ENCODE results near the gene ITM2C. TPM values are rescaled to one million over a fixed set of nuclear protein-coding genes. Genes with fewer than 3 reads are reported as not detected.
A peak's percentile ranks its signal among the peaks of the same experiment; 100 is the strongest.

Gene ITM2C
- polyA plus RNA-seq, 3 donors, result 1.4 to 3.2 (median 2.9) TPM

- H3K27me3 Mint-ChIP-seq (ENCODE audit: low read depth in 3 of 3), result peaks cover 0 to 5% (median 2%) of the 10 kb centered on the region in 3 donors
- Histone ChIP-seq H3K9ac (ENCODE audit: insufficient read depth, low read length, poor library complexity, severe bottlenecking) (no peak overlapping the region), H4K20me1 (ENCODE audit: insufficient read depth, low read length) (no peaks in the 10 kb centered on the region), H3K36me3 (replicated peaks in 1 of 2; ENCODE audit: control insufficient read depth in 1 of 2, insufficient read depth in 2 of 2, low read length in 2 of 2) (no peaks in the 10 kb centered on the region), H3K4me3 (replicated peaks in 1 of 3; ENCODE audit: low read depth in 2 of 3, low read length in 3 of 3) (no peak overlapping the region), H2AFZ (ENCODE audit: insufficient read depth, low read depth, low read length, poor library complexity, severe bottlenecking) (no peak overlapping the region), H3K4me2 (replicated peaks; ENCODE audit: extremely low read depth, low read length, poor library complexity, severe bottlenecking) (no peak overlapping the region), H3K9me3 (replicated peaks in 1 of 2; ENCODE audit: control insufficient read depth in 1 of 2, insufficient read depth in 1 of 2, low read length in 2 of 2) (peaks cover 0 to 8% of the 10 kb centered on the region in 2 donors), H3K4me1 (ENCODE audit: control insufficient read depth in 1 of 2, insufficient read depth in 2 of 2, low read length in 2 of 2) (peaks cover 23 to 26% of the 10 kb centered on the region in 2 donors), H3K27me3 (ENCODE audit: control insufficient read depth in 2 of 2, insufficient read depth in 2 of 2, low read length in 2 of 2) (no peaks in the 10 kb centered on the region), H3K27ac (ENCODE audit: low read depth in 1 of 2, low read length in 2 of 2) (no peak overlapping the region), H3K79me2 (ENCODE audit: insufficient read depth, low read length) (no peaks in the 10 kb centered on the region)
- H3K36me3 Mint-ChIP-seq, result no peaks in the 10 kb centered on the region
- TF ChIP-seq CTCF (IDR thresholded peaks at IDR 0.05), result no peak
- H3K27ac Mint-ChIP-seq, result no peak overlapping the region
- peaks cover 31% of the 10 kb centered on the region for H3K4me1 Mint-ChIP-seq
- 4% methylated on average over 3 of the region's 6 CpGs for WGBS (ENCODE audit: insufficient coverage)
- peaks cover 4 to 13% (median 9%) of the 10 kb centered on the region in 7 donors for H3K9me3 Mint-ChIP-seq
- no peak for DNase-seq
- intact Hi-C loops (cut with micrococcal nuclease), result no loop called here
- H3K4me3 Mint-ChIP-seq, result no peak overlapping the region
Measured at GRCh38 chr2:230893338-230893737, 28.6 kb downstream of the ITM2C start.

- WGBS (ENCODE audit: insufficient coverage), result 43% methylated on average over 14 of the region's 19 CpGs
- H3K27me3 ChIP-seq (ENCODE audit: control insufficient read depth in 2 of 2, insufficient read depth in 2 of 2, low read length in 2 of 2), result no peaks in the 10 kb centered on the region
- H3K9ac ChIP-seq (ENCODE audit: insufficient read depth, low read length, poor library complexity, severe bottlenecking), result no peak overlapping the region
- H3K79me2 ChIP-seq (ENCODE audit: insufficient read depth, low read length), result no peaks in the 10 kb centered on the region
- no peaks in the 10 kb centered on the region for H3K36me3 ChIP-seq (replicated peaks in 1 of 2; ENCODE audit: control insufficient read depth in 1 of 2, insufficient read depth in 2 of 2, low read length in 2 of 2)
- intact Hi-C loops (cut with micrococcal nuclease), result no loop called here
- no peak overlapping the region for H3K4me3 ChIP-seq (replicated peaks in 1 of 3; ENCODE audit: low read depth in 2 of 3, low read length in 3 of 3)
- H3K4me2 ChIP-seq (replicated peaks; ENCODE audit: extremely low read depth, low read length, poor library complexity, severe bottlenecking), result no peak overlapping the region
- peak overlapping the region in 2 of 7 donors; percentile 50 to 87 for H3K27ac Mint-ChIP-seq
- no peak for TF ChIP-seq CTCF (IDR thresholded peaks at IDR 0.05)
- peaks cover 0 to 5% (median 2%) of the 10 kb centered on the region in 3 donors for H3K27me3 Mint-ChIP-seq (ENCODE audit: low read depth in 3 of 3)
- H3K4me3 Mint-ChIP-seq, result peak overlapping the region in 1 of 2 donors; percentile 7
- peaks cover 3 to 9% (median 6%) of the 10 kb centered on the region in 7 donors for H3K9me3 Mint-ChIP-seq
- no peak overlapping the region for H2AFZ ChIP-seq (ENCODE audit: insufficient read depth, low read depth, low read length, poor library complexity, severe bottlenecking)
- no peaks in the 10 kb centered on the region for H3K36me3 Mint-ChIP-seq
- peaks cover 0 to 4% of the 10 kb centered on the region in 2 donors for H3K9me3 ChIP-seq (replicated peaks in 1 of 2; ENCODE audit: control insufficient read depth in 1 of 2, insufficient read depth in 1 of 2, low read length in 2 of 2)
- H4K20me1 ChIP-seq (ENCODE audit: insufficient read depth, low read length), result no peaks in the 10 kb centered on the region
- H3K4me1 ChIP-seq (ENCODE audit: control insufficient read depth in 1 of 2, insufficient read depth in 2 of 2, low read length in 2 of 2), result peaks cover 23 to 26% of the 10 kb centered on the region in 2 donors
- peaks cover 31% of the 10 kb centered on the region for H3K4me1 Mint-ChIP-seq
- H3K27ac ChIP-seq (ENCODE audit: low read depth in 1 of 2, low read length in 2 of 2), result no peak overlapping the region
- peak; percentile 24 to 62 (median 25) for DNase-seq
Measured at GRCh38 chr2:230893841-230894781, 29.4 kb downstream of the ITM2C start.

All from CD14-positive monocyte (primary cell).